ENCODE results near the gene MRPS14.
"Not testable (repeated sequence)": the region's sequence is repeated elsewhere in the genome, so short reads cannot be mapped to it uniquely, and the experiment has no call there.

Gene MRPS14

DNA sequence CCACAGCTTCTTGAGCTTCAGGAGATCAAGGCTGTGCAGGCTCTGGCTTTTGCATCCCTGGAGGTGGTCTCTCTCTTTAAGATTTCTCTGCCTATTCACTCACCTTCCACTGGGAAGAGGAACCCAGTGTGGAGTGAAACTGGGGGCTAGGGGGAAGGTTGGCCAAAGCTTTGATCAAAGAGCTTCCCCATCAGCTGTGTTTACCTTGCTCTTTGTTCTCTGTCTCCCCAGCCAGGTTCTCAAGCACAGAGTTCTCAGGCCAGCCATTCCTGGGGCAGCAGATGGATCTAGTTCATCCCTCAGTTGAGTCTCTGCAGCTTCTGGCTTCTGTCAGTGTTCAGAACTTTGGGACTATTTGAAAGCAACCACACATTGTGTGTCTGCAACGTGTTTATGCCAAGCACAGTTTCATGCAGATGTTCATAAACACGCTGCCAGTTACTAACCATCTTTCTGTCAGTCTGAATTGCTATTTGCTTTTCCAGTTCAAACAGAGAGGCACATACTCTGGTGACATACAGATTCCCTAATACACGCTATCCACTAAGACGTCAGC lies 17.2 kb upstream of the MRPS14 start:
- no peak for DNase-seq (ENCODE audit: extremely low read depth, low read depth)
- TF ChIP-seq, protein P1, sequence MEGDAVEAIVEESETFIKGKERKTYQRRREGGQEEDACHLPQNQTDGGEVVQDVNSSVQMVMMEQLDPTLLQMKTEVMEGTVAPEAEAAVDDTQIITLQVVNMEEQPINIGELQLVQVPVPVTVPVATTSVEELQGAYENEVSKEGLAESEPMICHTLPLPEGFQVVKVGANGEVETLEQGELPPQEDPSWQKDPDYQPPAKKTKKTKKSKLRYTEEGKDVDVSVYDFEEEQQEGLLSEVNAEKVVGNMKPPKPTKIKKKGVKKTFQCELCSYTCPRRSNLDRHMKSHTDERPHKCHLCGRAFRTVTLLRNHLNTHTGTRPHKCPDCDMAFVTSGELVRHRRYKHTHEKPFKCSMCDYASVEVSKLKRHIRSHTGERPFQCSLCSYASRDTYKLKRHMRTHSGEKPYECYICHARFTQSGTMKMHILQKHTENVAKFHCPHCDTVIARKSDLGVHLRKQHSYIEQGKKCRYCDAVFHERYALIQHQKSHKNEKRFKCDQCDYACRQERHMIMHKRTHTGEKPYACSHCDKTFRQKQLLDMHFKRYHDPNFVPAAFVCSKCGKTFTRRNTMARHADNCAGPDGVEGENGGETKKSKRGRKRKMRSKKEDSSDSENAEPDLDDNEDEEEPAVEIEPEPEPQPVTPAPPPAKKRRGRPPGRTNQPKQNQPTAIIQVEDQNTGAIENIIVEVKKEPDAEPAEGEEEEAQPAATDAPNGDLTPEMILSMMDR (IDR thresholded peaks at IDR 0.05; ENCODE audit: low read depth, low read length) = no peak

DNA sequence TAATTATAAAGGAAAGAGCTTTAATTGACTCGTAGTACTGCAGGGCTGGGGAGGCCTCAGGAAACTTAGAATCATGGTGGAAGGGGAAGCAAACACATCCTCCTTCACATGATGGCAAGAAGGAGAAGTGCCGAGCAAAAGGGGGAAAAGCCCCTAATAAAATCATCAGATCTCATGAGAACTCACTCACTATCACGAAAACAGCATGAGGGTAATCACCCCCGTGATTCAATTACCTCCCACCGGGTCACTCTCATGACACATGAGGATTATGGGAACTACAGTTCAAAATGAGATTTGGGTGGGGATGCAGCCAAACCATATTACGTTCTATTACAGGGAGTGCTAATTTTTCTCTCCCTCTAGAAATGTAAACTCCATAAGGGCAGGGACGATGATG lies 14.2 kb upstream of the MRPS14 start:
- TF ChIP-seq, protein P1 (IDR thresholded peaks at IDR 0.05; ENCODE audit: low read depth, low read length) = no peak
- DNase-seq (ENCODE audit: extremely low read depth, low read depth) = no peak

DNA sequence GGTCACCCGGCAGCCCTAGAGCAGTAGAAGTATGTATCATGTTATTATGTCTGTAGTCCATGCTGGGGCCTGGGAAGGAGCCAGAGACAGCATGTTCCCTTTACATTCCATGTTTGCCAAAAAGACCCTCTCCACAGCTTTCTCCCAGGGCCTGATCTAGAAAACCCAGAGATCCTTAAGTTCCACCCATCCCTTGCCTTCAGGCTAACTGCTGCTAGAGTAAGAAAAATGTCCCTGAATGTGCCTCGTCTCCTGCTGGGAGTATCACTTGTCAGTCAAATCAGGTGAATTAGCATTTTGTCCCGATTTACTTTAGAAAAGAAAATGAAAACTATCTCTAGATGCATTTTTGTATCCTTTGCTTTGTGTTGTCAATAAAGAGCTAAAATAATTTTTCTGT lies 13.3 kb upstream of the MRPS14 start:
- no peak for DNase-seq (ENCODE audit: extremely low read depth, low read depth)
- TF ChIP-seq, protein P1 (IDR thresholded peaks at IDR 0.05; ENCODE audit: low read depth, low read length) = no peak

DNA sequence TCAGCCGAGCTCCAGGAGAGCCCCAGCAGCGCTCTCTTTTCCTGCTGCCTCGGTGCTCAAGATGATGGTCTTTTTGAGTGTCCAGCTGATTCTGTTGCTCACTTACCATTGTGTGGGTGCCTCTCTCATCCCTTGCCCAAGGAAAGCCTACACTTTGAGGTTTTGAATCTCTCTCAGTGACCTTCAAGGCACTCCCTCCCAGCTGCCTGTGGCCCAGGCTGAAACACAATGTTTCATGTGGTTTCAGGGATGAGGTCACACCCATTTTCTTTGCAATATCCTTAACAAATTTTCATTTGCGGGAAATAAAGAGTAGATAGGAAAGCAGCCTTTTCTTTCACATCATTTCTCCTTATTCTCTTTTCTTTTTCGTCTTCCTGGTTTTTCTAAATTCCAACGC lies 12.6 kb upstream of the MRPS14 start:
- TF ChIP-seq, protein P1 (IDR thresholded peaks at IDR 0.05; ENCODE audit: low read depth, low read length) = no peak
- no peak for DNase-seq (ENCODE audit: extremely low read depth, low read depth)

DNA sequence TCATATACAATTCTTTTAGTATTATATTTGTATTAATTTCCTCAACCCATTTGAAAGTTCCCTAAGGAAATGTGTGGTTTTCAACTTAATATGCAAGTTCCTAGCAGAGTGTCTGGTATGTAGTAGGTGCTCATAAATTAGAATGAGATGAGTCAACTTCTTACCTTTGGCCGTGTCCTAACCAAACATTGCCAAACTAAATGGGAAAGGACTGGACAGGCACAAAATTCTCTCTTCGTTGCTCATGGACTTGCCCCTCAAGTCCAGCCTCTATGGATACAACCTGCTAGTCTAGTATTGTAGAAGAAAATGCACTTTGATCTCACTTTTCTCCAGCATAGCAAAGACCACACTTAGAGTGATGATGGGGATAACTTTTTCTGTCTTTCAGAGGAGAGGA lies 11.6 kb upstream of the MRPS14 start:
- TF ChIP-seq, protein P1 (IDR thresholded peaks at IDR 0.05; ENCODE audit: low read depth, low read length) = no peak

DNA sequence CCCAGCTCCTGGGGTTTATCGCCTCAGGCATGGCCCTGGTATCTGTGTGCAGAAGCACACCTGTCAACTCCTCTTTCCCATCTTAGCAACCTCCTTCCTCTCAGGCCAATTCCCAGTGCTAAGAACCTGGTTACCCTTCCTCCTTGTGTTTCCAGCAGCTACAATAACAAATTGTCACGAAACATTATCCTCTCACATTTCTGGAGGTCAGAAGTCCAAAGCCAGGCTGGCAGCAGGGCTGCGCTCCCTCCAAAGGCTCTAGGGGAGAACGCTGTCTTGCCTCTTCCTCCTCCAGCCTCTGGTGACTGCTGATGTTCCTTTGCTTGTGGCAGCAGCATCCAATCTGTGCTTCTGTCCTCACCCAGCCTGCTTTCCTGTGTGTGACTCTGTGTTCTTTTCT lies 10.7 kb upstream of the MRPS14 start:
- TF ChIP-seq, protein P1 (IDR thresholded peaks at IDR 0.05; ENCODE audit: low read depth, low read length) = no peak
- DNase-seq (ENCODE audit: extremely low read depth, low read depth) = no peak

More for the DNA sequence above, 11.6 kb upstream of the MRPS14 start:
- no peak for DNase-seq (ENCODE audit: extremely low read depth, low read depth)

DNA sequence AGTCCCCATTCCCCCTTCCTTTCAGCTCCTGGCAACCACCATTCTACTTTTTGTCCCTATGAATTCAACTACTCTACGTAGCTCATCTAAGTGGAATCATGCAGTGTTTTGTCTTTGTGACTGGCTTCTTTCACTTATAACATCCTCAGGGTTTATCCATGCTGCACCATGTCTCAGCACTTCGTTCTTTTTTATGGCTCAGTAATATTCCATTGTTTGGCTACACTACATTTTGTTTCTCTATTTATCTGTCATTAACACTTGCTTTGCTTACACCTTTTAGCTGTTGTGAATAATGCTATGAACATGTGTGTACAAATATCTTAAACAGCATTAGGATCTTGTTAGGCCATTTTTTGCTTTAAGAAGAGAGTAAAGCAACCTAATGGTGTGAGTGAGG lies 1.5 kb upstream of the MRPS14 start:
- DNase-seq (ENCODE audit: extremely low read depth, low read depth) = no peak
- TF ChIP-seq, protein P1 (IDR thresholded peaks at IDR 0.05; ENCODE audit: low read depth, low read length) = no peak

DNA sequence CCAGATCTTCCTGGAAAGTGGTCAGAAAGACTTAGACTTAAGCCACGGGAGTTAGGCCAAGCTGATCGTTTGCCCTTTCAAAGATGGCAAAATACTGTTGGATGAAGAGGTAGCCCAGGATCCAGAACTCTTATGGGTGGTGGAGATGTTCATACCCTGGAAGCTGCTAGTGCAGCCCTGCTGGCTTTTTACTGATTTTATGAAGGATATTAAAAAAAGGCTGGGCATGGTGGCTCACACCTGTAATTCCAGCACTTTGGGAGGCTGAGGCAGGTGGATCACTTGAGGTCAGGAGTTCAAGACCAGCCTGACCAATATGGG lies 657 bp upstream of the MRPS14 start:
- DNase-seq (ENCODE audit: extremely low read depth, low read depth) = not testable (repeated sequence)

All from AG09319 (cell line).